ENCODE measurements around the gene MTMR12.

MTMR12 gene

DNA sequence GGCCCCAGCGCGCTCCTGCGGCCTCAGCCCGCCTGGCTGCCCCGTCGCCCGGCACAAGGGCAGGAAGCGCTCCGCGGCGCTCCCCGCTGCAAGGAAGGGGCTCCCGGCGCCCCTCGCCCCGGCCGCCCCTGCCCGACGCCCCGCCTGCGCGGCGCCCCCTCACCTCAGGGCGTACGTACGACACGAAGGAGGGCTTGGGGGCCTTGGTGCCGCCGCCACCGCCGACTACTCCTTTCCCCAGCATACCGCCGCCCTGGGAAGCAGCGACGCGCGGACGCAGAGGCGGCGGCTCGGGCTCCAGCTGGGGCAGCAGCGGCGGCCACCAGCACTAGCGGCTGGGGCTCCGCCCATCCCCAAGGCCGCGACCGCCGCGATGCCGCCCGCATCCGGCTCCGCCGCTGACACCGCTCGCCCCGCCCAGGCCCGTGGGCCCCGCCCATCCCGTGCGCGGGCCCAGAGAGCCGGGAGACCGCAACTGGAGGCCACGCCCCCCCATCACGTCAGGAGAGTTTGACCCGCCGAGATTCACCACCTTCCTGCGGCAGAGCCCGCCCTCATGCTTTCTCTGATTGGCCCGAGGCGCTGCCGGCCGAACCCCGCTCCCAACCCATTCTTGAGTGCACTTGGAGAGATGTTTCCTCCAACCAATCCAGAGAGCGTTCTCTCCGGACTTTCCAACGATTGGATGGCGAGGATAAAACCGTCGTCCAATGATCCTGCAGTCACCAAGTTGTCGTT is at the start of gene MTMR12:
MTMR12 (minus strand) TSS at position 345 of the 738 bp plus-strand sequence; CDS start at position 244, 101 bp downstream.
- DNase-seq, result peak; percentile 99 to 100

- no peak for DNase-seq
Observed at GRCh38 chr5:32362527-32362926, 49.8 kb upstream of the MTMR12 start.

DNA sequence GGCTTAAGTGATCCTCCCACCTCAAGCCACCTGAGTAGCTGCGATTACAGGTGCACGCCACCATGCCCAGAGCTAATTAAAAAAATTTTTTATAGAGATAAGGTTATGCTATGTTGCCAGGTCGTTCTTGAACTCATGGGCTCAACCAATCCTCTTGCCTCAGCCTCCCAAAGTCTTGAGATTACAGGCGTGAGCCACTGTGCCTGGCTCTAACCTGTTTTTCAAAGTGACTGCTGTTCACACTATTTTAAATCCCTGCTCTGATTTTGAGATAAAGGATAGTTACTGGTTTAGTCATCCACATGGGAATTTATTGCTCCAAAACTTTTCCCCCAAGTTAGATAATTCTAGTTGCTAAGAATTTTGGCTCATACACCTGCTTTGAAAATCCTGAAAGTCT is 48.2 kb upstream of the MTMR12 start:
- no peak for DNase-seq

DNA sequence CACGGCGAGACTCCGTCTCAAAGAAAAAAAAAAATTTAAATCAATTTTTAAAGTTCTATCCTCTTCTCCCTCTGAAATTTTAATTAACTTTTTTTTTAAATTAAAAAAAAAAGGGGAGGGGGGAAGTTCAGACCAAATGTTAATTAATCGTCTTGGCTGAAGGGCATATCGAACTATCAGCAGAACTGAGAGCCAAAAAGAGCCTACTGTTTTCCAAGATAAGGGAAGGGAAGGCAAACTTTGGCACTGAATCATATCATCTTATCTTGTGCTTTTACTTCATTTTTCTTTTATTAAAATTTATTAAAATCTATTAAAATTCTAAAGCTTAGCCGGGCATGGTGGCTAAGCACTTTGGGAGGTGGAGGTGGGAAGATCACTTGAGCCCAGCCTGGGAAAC is 45.9 kb upstream of the MTMR12 start:
- DNase-seq, result no peak

DNA sequence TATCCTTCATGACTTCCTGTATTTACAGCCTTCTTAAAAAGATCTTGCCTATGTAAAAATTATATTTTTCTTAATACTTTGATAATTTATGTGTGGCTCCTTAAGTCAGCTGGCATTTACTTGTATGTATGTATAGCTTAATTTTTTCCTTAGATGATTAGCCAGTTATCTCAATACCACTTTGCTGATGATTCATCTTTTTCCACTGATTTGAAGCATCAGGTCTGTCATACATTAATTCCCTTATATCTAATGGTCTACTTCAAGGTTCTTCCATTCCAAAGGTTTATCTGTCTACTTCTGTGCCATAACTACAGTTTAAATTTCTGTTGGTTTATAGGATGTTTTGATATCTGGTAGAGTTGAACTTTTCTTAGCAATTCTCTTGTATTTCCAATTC is 44.9 kb upstream of the MTMR12 start:
- DNase-seq, result no peak

- DNase-seq, result no peak
Observed at GRCh38 chr5:32355686-32356085, 42.9 kb upstream of the MTMR12 start.

DNA sequence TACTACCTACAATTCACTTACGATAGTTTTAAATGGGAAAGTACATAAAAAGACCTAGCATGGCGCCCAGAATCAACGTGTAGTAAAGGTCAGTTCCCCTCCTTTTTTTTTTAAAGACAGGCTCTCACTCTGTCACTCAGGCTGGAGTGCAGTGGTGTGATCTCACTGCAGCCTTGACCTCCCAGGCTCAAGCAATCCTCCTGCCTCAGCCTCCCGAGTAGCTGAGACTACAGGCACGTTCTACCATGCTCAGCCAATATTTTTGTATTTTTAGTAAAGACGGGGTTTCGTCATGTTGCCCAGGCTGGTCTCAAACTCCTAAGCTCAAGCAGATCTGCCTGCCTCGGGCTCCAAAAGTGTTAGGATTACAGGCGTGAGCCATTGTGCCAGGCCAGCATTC is 40.7 kb upstream of the MTMR12 start:
- no peak for DNase-seq

- no peak for DNase-seq
Observed at GRCh38 chr5:32352685-32353084, 39.9 kb upstream of the MTMR12 start.

DNA sequence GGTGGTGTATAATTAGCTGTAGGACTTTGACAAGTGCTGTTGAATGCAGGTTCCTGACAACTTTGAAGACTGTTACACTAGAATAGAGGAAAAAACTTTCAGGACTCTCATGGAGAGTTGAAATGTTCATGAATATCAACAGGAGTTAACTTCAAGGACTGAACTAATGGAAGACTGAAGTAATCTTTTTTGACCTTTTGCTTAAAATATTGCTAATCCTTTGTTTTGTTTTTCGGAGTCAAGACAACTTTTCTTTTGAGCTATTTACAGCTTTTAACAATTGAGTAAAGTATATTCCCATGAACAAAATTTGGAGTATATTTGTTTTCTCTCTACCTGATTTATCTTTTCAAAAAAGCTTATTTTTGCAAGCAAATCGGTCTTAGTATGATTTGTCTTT is 34.1 kb upstream of the MTMR12 start:
- DNase-seq, result no peak

DNA sequence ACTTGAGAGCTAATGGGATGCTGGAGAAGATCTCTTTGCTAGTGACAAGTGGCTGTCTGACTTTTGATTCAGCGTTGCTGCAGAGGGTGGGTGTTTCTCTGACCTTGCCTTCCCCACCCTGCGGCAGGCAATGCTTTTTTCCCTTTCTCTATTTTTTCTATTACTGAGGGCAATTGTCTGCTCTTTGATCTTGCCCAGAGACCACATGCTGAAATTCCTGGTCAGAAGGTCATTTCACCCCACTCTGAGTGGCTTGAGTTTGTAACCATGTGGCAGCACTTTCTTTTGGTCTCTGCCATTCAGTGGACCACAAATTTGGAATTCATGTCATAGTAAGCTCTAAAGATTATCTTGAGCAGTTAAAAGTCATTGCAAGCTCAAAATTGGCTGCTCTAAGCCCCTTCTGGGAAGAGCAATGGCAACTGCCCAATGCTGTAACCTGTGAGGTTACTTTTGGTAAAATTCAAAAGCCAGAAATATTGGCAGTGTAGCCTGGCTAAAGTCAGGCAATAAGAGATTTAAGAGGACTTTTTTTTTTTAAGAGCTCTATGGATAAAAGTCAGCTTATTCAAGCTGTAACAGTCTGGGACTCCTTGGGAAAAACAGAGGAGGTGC is 30.4 kb upstream of the MTMR12 start:
- DNase-seq, result no peak

DNA sequence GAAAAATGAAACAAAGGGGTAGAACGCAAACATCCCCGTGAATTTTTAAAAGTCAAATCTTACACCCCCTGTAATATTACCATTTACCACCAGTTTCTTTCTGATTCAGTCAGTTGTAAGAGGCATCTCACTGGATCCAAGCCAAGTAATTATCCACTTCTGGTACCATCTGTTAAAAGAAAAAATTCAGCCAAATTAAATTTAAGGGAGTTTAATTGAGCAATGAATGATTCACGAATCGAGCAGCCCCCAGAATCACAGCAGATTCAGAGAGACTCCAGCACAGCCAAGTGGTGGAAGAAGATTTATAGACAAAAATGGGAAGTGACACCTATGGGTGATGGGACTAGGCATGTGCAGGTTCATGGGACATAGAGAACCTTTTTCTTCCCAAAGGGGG is 29.9 kb upstream of the MTMR12 start:
- DNase-seq, result no peak

- no peak for DNase-seq
Observed at GRCh38 chr5:32339878-32340277, 27.1 kb upstream of the MTMR12 start.

GRCh38 chr5:32339198-32339597 is 26.5 kb upstream of the MTMR12 start:
- no peak for DNase-seq

DNA sequence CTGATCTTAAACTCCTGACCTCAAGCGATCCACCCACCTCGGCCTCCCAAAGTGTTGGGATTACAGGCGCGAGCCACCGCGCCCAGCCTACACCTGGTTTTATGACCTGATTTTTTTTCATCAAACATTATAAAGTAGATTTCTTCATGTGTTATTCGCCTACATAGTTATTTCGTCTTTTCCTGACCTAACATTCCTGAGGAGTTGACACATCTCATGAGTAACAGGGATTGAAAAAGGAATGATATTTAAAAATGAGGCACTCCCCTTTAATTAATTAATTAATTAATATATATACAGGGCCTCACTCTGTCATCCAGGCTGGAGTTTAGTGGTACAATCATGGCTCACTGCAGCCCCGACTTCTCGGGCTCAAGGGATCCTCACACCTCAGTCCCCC is 20.2 kb upstream of the MTMR12 start:
- no peak for DNase-seq

DNA sequence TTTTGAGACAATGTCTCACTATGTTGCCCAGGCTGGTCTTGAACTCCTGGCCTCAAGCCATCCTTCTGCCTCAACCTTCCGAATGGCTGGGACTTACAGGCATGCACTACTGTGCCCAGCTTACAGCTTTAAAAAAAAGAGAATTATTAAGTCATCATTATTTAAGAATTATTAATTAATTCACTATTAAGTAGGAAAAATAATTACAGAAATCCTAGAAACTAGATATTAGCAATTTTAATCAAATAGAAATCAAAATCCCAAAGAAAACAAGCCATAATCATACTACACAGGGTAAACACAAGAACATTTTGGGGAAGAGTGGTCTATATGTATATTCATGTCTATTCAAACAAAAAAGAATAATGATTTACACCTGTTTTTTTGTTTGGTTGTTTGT is 19.6 kb upstream of the MTMR12 start:
- no peak for DNase-seq

- no peak for DNase-seq
Observed at GRCh38 chr5:32331935-32332274, 19.2 kb upstream of the MTMR12 start.

DNA sequence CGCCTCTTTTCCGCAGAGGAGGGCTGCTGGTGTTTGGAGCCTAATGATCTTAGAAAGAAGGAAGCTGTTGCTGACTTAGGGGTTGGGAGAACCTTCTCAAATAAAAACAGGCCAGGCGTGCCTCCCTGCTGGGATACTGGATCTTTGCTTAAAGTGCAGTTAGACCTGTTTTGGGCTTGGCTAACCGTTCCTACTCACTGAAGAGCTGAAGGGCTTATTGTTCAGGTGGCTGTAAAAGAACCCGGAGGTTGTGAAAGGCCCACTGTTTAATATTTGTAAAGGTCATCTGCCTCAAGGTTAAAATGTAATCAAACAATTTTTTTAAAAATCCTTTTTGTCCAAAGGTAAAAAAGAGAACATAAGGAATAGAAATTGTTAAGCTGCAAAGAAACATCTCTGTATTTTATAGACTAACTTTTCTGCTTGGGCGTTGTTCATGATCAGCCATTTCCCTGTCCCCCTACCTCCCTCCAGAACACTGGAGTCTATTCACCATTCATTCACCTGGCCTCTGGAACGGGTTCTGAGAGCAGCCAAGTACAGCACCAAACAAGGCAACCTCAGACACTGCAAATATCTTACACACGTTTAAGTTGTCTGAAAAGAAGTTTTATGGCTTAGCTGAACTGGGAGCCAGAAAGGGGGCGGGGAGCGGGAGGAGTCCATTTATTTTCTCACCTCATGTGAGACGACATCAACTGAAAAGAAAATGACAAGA is 18.6 kb upstream of the MTMR12 start:
- DNase-seq, result no peak

DNA sequence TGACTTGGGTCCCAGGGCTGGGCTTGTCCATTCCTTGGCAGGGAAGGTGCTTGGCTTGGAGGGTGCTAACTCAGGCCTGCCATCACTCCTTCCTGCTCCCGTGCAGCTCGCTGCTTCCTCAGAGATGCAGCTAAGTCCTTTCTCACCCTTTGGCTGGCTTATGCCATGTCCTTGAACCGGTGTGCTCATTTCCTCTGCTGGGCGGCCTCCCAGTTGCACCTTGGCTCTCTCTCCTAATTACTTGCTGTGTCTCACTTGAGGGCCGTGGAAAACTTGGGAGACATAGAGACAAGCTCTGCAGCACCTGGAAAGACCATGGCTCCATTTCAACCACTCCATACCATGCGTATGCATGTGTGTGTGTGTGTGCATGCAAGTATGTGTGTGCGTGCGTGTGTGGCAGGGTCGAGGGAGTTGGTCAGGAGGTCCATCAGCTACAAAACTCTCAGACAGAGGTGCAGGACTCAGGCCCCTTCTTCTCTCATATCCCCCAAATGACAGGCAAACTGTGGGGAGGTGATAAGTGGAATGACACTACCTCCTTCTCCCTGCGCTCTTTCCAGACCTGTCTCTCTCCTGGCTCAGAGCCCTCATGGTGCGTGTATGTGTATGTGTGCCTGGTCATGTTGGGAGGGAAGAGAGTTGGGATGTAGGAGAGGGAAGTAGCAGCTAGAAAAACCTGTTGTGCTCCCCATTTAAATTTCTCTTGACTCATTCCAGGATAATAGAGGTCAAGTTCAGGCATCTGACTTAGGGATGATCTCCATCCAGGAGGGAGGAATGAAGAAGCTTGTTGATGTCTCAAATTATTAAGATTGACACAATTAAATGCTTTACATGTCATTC is 17.6 kb upstream of the MTMR12 start:
- no peak for DNase-seq

DNA sequence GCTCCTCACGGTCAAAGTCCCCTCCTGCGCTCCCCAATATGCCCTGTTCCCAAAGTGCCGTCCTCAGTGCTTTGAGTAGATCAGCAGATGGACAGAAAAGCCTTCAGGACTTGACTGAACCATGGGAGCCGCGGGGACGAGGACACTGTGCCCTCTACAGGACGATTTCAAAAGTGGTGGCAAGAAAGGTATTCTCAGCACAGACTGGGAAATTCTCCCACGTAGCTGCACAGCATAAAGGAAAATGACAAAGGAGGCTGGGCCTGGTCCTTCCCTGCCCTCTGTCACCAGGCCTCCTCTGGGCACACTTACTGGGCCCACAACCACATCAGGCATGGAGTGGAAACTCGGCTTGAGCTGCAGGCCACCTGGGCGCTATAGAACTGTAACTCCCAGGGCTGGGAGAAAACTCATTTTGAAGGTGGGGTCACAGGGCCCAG is 16.7 kb upstream of the MTMR12 start:
- DNase-seq, result peak; percentile 34 to 35

DNA sequence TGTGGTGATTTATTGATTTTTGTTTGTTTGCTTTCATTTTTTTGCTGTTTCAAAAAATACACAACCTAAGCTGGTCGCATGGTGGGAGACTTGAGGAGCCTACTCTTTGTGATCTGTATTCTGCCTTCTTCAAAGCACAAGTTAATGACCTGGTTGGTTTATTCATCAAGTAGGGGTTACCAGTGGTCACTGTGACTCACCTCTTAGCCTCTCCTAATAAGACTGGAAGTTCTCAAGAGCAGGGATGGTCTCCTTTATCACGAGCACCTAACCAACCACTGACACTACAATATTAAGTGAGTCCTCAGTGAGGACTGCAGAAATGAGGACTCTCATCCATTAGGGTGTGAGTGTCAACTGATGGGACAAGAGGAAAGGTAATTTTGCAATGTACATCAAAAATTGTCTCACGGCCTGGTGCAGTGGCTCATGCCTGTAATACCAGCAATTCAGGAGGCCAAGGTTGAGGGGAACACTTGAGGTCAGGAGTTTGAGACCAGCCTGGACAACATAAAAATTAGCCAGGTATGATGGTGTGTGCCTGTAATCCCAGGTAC is 13.6 kb upstream of the MTMR12 start:
- no peak for DNase-seq

DNA sequence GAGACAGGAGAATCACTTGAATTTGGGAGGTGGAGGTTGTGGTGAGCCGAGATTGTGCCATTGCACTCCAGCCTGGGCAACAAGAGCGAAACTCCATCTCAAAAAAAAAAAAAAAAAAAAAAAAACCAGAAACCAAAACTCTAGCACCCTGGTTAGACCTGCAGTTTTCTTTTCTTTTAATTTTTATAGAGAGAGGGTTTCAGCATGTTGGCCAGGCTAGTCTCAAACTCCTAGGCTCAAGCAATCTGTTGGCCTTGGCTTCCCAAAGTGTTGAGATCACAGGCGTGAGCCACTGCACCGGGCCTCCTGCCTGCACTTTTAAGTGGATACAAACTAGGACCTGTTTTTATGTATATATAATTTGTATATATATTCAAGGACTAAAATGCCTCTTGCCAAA is 12.9 kb upstream of the MTMR12 start:
- no peak for DNase-seq

- DNase-seq, result no peak
Observed at GRCh38 chr5:32325062-32325461, 12.3 kb upstream of the MTMR12 start.

- no peak for DNase-seq
Observed at GRCh38 chr5:32323741-32324140, 11.0 kb upstream of the MTMR12 start.
